Measurements from ENCODE around the gene GCN1. TPM values are rescaled to one million over a fixed set of nuclear protein-coding genes. Genes with fewer than 3 reads are reported as not detected.

The GCN1 gene
- total and polyA plus RNA-seq, 11 donors, result 7.2 to 51.7 (median 33.7) TPM

GRCh38 chr12:120142231-120142877 is 52.2 kb downstream of the GCN1 start:
- DNase-seq (no peak), ATAC-seq (peak in 1 of 4 donors; percentile 11)
- no peaks in the 10 kb centered on the region for H3K9me3 ChIP-seq
- no peaks in the 10 kb centered on the region for H3K4me1 ChIP-seq
- intact Hi-C loops (cut with DNase I), result no loop called here
- WGBS, 4 donors, result 92 to 94% (median 93%) methylated on average over 6 to 14 of the region's 14 CpGs
- H3K27ac ChIP-seq, result no peak overlapping the region
- H3K36me3 ChIP-seq, result peaks cover 3 to 100% (median 100%) of the 10 kb centered on the region in 9 donors
- H3K4me3 ChIP-seq, result no peak overlapping the region
- TF ChIP-seq CTCF (IDR thresholded peaks at IDR 0.05) (no peak), POLR2A (IDR thresholded peaks at IDR 0.05) (no peak)
- no peaks in the 10 kb centered on the region for H3K27me3 ChIP-seq

- no peak for ATAC-seq
- TF ChIP-seq CTCF (IDR thresholded peaks at IDR 0.05) (no peak), POLR2A (IDR thresholded peaks at IDR 0.05) (no peak)
- intact Hi-C loops (cut with DNase I), result no loop called here
- Histone ChIP-seq H3K9me3 (no peaks in the 10 kb centered on the region), H3K27me3 (no peaks in the 10 kb centered on the region), H3K4me3 (no peak overlapping the region), H3K36me3 (peaks cover 3 to 100% (median 100%) of the 10 kb centered on the region in 9 donors), H3K4me1 (no peaks in the 10 kb centered on the region), H3K27ac (no peak overlapping the region)
- WGBS, 4 donors, result 93 to 95% (median 94%) methylated on average over 6 of the region's 6 CpGs
- no peak for DNase-seq
Observed at GRCh38 chr12:120141336-120141735, 53.2 kb downstream of the GCN1 start.

- Histone ChIP-seq H3K27ac (no peak overlapping the region), H3K4me3 (no peak overlapping the region), H3K27me3 (no peaks in the 10 kb centered on the region), H3K9me3 (no peaks in the 10 kb centered on the region), H3K36me3 (peaks cover 3 to 100% (median 100%) of the 10 kb centered on the region in 9 donors), H3K4me1 (peaks cover 0 to 3% (median 0%) of the 10 kb centered on the region in 12 donors)
- intact Hi-C loops (cut with DNase I), result no loop called here
- no peak for ATAC-seq
- 90 to 98% (median 91%) methylated on average over 4 to 9 of the region's 9 CpGs for WGBS, 4 donors
- no peak for DNase-seq
- TF ChIP-seq POLR2A (IDR thresholded peaks at IDR 0.05) (no peak), CTCF (IDR thresholded peaks at IDR 0.05) (no peak)
Observed at GRCh38 chr12:120140603-120141002, 53.9 kb downstream of the GCN1 start.

GRCh38 chr12:120139958-120140357 is 54.6 kb downstream of the GCN1 start:
- WGBS, 4 donors, result 82 to 89% (median 85%) methylated on average over 5 of the region's 5 CpGs
- intact Hi-C loops (cut with DNase I), result no loop called here
- H3K9me3 ChIP-seq, result no peaks in the 10 kb centered on the region
- peaks cover 0 to 3% (median 0%) of the 10 kb centered on the region in 12 donors for H3K4me1 ChIP-seq
- TF ChIP-seq CTCF (IDR thresholded peaks at IDR 0.05), result no peak
- TF ChIP-seq POLR2A (IDR thresholded peaks at IDR 0.05), result no peak
- DNase-seq (no peak), ATAC-seq (no peak)
- H3K27ac ChIP-seq, result no peak overlapping the region
- H3K4me3 ChIP-seq, result no peak overlapping the region
- H3K27me3 ChIP-seq, result no peaks in the 10 kb centered on the region
- H3K36me3 ChIP-seq, result peaks cover 3 to 100% (median 100%) of the 10 kb centered on the region in 9 donors

All from heart left ventricle (tissue), 16 donors.